SU-DHL-6 (cell line): ENCODE measurements around the gene ANO10.

Experiments
- H2AFZ ChIP-seq: fragments of 200-600 bp; sonication (generic); 2 replicates; pipeline ENCODE4 v1.6.1; 2014; ENCODE audit warnings: low read depth, mild to moderate bottlenecking, moderate library complexity, mixed read lengths, antibody characterized with exemption, low read length; ENCODE audit not compliant: severe bottlenecking
- H3F3A ChIP-seq: fragments of 200-600 bp; shearing (Covaris generic); 2 replicates; pipeline ENCODE4 v1.6.0; 2016; ENCODE audit warnings: antibody characterized with exemption, mild to moderate bottlenecking; ENCODE audit not compliant: insufficient read depth
- H3K27ac ChIP-seq: fragments of 200-600 bp; sonication (generic); 2 replicates; pipeline ENCODE4 v1.5.1; 2016; ENCODE audit warnings: low read depth, mild to moderate bottlenecking, low read length, moderate library complexity, mixed read lengths
- H3K27me3 ChIP-seq: fragments of 200-600 bp; sonication (generic), shearing (Covaris generic); 2 replicates; pipeline ENCODE4 v1.6.0; 2014; ENCODE audit warnings: mild to moderate bottlenecking, low read length
- H3K36me3 ChIP-seq: fragments of 200-600 bp; sonication (generic); 2 replicates; pipeline ENCODE4 v1.6.1; 2014; ENCODE audit warnings: mild to moderate bottlenecking, low read length, mixed read lengths
- H3K4me2 ChIP-seq: fragments of 300-600, 200-600 bp; shearing (Covaris generic), sonication (generic); 2 replicates; pipeline ENCODE4 v1.6.0; 2014; ENCODE audit warnings: low read length, low read depth, mild to moderate bottlenecking; ENCODE audit not compliant: poor library complexity, severe bottlenecking
- H3K4me3 ChIP-seq: fragments of 200-600 bp; sonication (generic); 2 replicates; pipeline ENCODE4 v1.5.1; 2014; ENCODE audit warnings: antibody characterized with exemption, low read length, mild to moderate bottlenecking, mixed read lengths; ENCODE audit not compliant: insufficient read depth, poor library complexity, severe bottlenecking
- H3K79me2 ChIP-seq: fragments of 200-600 bp; sonication (generic); 2 replicates; pipeline ENCODE4 v1.6.1; 2014; ENCODE audit warnings: mild to moderate bottlenecking, low read length, moderate library complexity; ENCODE audit not compliant: insufficient read depth
- H3K9ac ChIP-seq: fragments of 200-600 bp; sonication (generic); 2 replicates; pipeline ENCODE4 v1.7.0; 2014; ENCODE audit warnings: mild to moderate bottlenecking, low read length
- H3K9me2 ChIP-seq: fragments of 200-600 bp; sonication (generic); replicated peaks from 2 replicates; pipeline ENCODE4 v1.6.1; 2014; ENCODE audit warnings: low read length; ENCODE audit not compliant: insufficient read depth
- H3K9me3 ChIP-seq: fragments of 200-600 bp; sonication (generic); 2 replicates; pipeline ENCODE4 v1.6.1; 2014; ENCODE audit warnings: low read length, mixed read lengths; ENCODE audit not compliant: insufficient read depth
- H4K20me1 ChIP-seq: fragments of 200-600 bp; sonication (generic); 2 replicates; pipeline ENCODE4 v1.6.1; 2014; ENCODE audit warnings: low read depth, mild to moderate bottlenecking, antibody characterized with exemption, low read length, moderate library complexity, mixed read lengths
- CTCF ChIP-seq: fragments of 200-600 bp; sonication (generic); IDR thresholded peaks from one replicate; pipeline ENCODE4 v1.5.1; 2017; ENCODE audit warnings: antibody characterized with exemption, mild to moderate bottlenecking, low read length, moderate library complexity; ENCODE audit not compliant: insufficient read depth, poor library complexity, severe bottlenecking
- EZH2phosphoT487 ChIP-seq: fragments of 200-600 bp; sonication (generic), shearing (Covaris generic); conservative IDR thresholded peaks from 2 replicates; pipeline ENCODE4 v1.6.1; 2018; ENCODE audit warnings: mild to moderate bottlenecking, antibody characterized with exemption, low read length, moderate library complexity, mixed read lengths

Gene ANO10

DNA sequence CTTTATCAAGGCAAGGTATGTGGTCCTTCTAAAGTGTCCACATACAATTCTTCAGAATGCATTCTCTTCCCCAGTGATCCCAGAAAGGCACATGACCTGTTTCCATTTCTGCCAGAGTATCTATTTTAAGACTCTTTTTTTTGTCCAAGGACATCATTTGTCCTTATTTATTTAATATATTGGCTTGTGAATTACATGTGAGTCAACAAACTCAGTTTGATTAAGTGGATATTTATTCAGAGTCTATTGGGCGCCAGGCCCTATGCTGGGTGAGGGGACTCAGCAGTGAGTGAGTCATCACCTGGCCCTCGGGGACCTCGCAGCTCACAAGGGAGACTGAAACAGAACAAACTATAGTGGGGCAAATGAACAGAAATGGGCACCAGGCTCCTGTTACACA is 198.7 kb downstream of the ANO10 start:
- Histone ChIP-seq H3K27ac (no peak overlapping the region), H3K27me3 (no peaks in the 10 kb centered on the region)

DNA sequence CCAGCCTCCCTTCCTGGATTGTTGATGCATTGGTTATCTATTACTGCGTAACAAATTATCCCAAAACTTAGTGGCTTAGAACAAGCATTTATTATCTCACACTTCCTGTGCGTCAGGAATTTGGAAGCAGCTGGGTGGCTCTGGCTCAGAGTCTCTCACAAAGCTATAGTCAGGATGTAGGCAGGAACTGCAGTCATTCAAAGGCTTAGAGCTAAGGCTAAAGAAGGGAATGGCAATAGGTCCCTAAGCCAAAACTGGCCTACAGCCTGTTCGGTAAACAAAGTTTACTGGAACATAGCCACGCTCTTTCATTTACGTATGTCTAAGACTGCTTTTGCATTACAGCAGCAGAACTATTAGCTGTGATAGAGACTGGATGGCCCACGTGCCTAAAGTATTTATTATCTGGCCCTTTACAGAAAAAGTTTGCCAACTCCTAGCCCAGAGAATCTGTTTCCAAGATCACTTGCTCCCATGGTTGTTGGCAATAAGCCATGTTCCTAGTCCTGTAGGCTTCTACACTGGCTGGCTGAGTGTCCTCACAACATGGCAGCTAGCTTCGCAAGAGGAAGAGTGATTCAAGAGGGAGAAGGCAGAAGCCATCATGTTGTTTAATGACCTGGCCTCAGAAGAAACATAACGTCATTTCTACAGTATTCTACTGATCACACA is 203.1 kb downstream of the ANO10 start:
- Histone ChIP-seq H3K9ac (no peak overlapping the region), H3K4me2 (no peak overlapping the region), H3K9me3 (no peaks in the 10 kb centered on the region), H2AFZ (no peak overlapping the region), H3K9me2 (no peaks in the 10 kb centered on the region), H3K79me2 (no peaks in the 10 kb centered on the region), H3K36me3 (no peaks in the 10 kb centered on the region), H3K27me3 (no peaks in the 10 kb centered on the region), H3F3A (no peaks in the 10 kb centered on the region), H4K20me1 (no peaks in the 10 kb centered on the region), H3K4me3 (no peak overlapping the region), H3K27ac (no peak overlapping the region)
- TF ChIP-seq CTCF (no peak), EZH2phosphoT487 (no peak)

More for the DNA sequence above, 198.7 kb downstream of the ANO10 start:
- Histone ChIP-seq H2AFZ (no peak overlapping the region), H4K20me1 (no peaks in the 10 kb centered on the region), H3K4me3 (no peak overlapping the region), H3K9me2 (no peaks in the 10 kb centered on the region), H3K9ac (no peak overlapping the region), H3K36me3 (no peaks in the 10 kb centered on the region), H3K79me2 (no peaks in the 10 kb centered on the region), H3K9me3 (no peaks in the 10 kb centered on the region), H3F3A (no peaks in the 10 kb centered on the region), H3K4me2 (no peak overlapping the region)
- TF ChIP-seq CTCF (no peak), EZH2phosphoT487 (no peak)

DNA sequence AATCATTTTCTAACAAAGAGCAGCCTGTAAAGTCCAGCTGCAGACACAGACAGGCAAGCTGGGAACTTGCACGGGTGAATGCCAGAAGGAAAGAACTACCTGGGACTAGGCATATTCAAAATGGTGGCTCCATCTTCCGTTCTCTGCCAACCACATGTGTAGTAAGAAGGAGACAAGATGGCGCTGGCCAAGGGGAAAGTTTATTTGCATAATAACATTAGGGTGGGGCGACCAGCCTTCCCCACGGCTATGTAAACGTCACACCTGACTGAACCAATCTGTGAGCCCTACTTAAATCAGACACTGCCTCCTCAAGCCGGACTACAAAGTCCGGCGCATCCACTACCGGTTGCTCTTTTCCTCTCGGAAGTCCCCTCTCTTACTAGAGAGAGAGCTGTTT is 204.7 kb downstream of the ANO10 start:
- no peak for TF ChIP-seq CTCF
- TF ChIP-seq EZH2phosphoT487, result no peak
- Histone ChIP-seq H3K27me3 (no peaks in the 10 kb centered on the region), H3K9me3 (no peaks in the 10 kb centered on the region), H3K9ac (no peak overlapping the region), H3K36me3 (no peaks in the 10 kb centered on the region), H3K27ac (no peak overlapping the region), H2AFZ (no peak overlapping the region), H3K4me2 (no peak overlapping the region), H3K9me2 (no peaks in the 10 kb centered on the region), H3K79me2 (no peaks in the 10 kb centered on the region), H4K20me1 (no peaks in the 10 kb centered on the region), H3F3A (no peaks in the 10 kb centered on the region), H3K4me3 (no peak overlapping the region)
